GM21423 (cell line): ENCODE data around the gene SIRT6.
"Not testable (repeated sequence)": the region's sequence is repeated elsewhere in the genome, so short reads cannot be mapped to it uniquely, and the experiment has no call there.

ENCODE experiments used
- ATAC-seq: cut with Tn5 transposase; IDR thresholded peaks from one replicate; pipeline ENCODE4 v1.9.1; 2021; ENCODE audit warnings: mild to moderate bottlenecking, moderate library complexity; ENCODE audit not compliant: unreplicated experiment

Gene SIRT6

GRCh38 chr19:4182084-4182810, at the start of gene SIRT6, which contains the start of gene ANKRD24:
TSS of gene SIRT6 (minus strand) at chr19:4182563. CDS start at chr19:4182539, 24 bp downstream.
TSS of gene ANKRD24 (plus strand) at chr19:4182689. CDS start at chr19:4186426, 3,737 bp downstream.
- peak; percentile 75 for ATAC-seq

GRCh38 chr19:4232139-4232538, 49.8 kb upstream of the SIRT6 start:
- not testable (repeated sequence) for ATAC-seq

GRCh38 chr19:4231521-4231920, 49.2 kb upstream of the SIRT6 start:
- ATAC-seq, result not testable (repeated sequence)

GRCh38 chr19:4230237-4230636, 47.9 kb upstream of the SIRT6 start:
- not testable (repeated sequence) for ATAC-seq

GRCh38 chr19:4229179-4229931, 47.0 kb upstream of the SIRT6 start, which contains the start of gene EBI3:
TSS of gene EBI3 (plus strand) at chr19:4229523. CDS start at chr19:4229551, 28 bp downstream.
- peak; percentile 65 for ATAC-seq

GRCh38 chr19:4228765-4229178, 46.4 kb upstream of the SIRT6 start:
- ATAC-seq, result no peak

GRCh38 chr19:4227771-4228170, 45.4 kb upstream of the SIRT6 start:
- ATAC-seq, result no peak

GRCh38 chr19:4225885-4226284, 43.5 kb upstream of the SIRT6 start:
- no peak for ATAC-seq

GRCh38 chr19:4224470-4224869, 42.1 kb upstream of the SIRT6 start:
- no peak for ATAC-seq

- no peak for ATAC-seq
Measured at GRCh38 chr19:4220188-4220587, 37.8 kb upstream of the SIRT6 start.

GRCh38 chr19:4218523-4218922, 36.2 kb upstream of the SIRT6 start:
- ATAC-seq, result not testable (repeated sequence)

- no peak for ATAC-seq
Measured at GRCh38 chr19:4217429-4218264, 35.3 kb upstream of the SIRT6 start.

GRCh38 chr19:4216846-4217245, 34.5 kb upstream of the SIRT6 start:
- no peak for ATAC-seq

GRCh38 chr19:4215807-4216206, 33.4 kb upstream of the SIRT6 start:
- ATAC-seq, result no peak

- ATAC-seq, result no peak
Measured at GRCh38 chr19:4213116-4213515, 30.8 kb upstream of the SIRT6 start.

- ATAC-seq, result no peak
Measured at GRCh38 chr19:4210166-4210731, 27.9 kb upstream of the SIRT6 start.

GRCh38 chr19:4208385-4209094, 26.2 kb upstream of the SIRT6 start:
- ATAC-seq, result no peak

GRCh38 chr19:4206818-4207484, 24.6 kb upstream of the SIRT6 start:
- ATAC-seq, result no peak

- no peak for ATAC-seq
Measured at GRCh38 chr19:4201798-4202197, 19.4 kb upstream of the SIRT6 start.
